ENCODE measurements around the gene VWF.

Gene VWF

DNA sequence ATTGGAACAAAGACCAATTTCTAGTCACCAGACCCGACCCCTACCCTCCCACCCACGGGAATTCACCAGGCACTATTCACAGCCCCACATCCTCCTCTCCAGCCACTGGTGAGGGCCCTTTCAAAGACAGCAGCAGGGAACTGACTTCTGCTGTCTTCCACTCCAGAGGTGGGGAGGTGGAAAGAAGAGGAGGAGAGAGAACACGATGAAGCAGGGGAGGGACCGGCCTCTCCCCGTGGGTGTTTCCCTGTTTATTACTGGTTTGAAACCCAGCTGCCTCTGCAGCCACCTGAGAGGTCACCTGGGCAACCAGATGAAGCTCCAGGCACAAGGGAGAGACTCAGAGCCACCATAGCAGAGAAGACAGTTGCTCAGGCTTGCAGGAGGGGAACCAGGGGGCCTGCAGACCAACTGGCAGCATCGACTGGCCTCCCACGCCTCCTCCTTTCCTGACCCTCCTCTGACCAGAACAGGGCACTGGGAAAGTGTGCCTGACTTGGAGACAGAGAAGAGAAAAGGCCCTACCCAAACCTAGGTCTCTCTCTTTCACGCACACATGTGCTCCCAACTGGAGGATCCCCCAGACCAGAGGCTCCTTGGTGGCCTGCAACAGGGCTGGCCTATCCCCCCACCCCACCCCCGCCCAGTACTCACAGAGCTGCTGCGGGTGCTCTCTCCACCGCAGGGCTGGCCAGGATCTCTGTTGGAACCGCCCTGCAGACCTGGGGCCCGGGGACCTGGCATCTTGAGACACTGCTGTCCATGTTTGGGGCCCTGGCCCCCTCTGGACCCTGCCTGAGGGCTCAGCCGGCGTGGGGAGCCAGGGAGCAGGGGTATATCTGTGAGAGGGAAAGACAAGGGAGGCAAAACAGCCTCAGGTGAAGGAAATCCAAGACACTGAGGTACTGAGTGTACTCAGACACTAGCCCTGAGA is 202.2 kb downstream of the VWF start:
- Histone ChIP-seq H3K4me3 (no peak overlapping the region), H3K27ac (no peak overlapping the region)
- DNase-seq (ENCODE audit: low spot score): peak; percentile 40
- TF ChIP-seq, protein P1, sequence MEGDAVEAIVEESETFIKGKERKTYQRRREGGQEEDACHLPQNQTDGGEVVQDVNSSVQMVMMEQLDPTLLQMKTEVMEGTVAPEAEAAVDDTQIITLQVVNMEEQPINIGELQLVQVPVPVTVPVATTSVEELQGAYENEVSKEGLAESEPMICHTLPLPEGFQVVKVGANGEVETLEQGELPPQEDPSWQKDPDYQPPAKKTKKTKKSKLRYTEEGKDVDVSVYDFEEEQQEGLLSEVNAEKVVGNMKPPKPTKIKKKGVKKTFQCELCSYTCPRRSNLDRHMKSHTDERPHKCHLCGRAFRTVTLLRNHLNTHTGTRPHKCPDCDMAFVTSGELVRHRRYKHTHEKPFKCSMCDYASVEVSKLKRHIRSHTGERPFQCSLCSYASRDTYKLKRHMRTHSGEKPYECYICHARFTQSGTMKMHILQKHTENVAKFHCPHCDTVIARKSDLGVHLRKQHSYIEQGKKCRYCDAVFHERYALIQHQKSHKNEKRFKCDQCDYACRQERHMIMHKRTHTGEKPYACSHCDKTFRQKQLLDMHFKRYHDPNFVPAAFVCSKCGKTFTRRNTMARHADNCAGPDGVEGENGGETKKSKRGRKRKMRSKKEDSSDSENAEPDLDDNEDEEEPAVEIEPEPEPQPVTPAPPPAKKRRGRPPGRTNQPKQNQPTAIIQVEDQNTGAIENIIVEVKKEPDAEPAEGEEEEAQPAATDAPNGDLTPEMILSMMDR (IDR thresholded peaks at IDR 0.05): no peak

DNA sequence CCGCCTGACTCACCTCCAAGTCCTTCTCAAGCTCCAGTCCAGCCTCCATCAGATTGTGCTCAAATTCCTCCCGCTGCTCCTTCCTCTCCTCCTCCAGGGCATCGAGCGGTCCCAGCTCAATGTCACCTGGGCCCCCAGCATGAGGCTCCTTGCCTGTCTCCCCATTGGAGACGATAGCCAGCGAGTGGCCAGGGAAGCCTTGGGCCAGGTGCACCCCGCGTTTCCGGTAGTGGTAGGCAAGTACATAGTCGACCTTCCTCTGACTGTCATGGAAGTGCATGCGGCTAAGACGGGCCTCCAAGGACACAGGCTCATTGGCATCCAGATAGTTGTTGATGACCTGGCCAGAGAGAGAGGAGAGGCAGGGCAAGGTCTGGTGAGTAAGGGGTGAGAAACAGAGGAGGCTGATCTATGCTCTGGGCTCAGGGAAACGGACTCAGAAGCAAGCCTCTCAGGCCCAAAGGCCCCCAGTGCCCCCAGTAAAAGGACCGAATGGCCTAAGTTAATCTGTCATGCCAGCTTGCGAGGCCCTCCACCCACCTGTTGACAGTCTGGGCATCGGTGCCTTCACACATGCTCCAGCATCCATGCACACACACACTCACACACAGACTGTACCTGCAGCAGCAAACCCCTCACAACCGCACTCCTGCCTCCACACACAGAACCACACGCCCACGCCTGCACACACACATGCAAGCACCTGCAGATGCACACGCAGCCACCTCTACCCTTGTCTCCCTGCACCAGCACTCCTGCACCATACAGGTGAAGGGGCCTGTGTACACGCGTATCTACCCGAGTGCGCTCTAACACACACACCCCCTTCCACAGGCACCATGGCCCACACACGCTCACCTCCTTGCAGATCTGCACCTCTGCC is 203.2 kb downstream of the VWF start:
- TF ChIP-seq, protein P1 (IDR thresholded peaks at IDR 0.05): no peak

DNA sequence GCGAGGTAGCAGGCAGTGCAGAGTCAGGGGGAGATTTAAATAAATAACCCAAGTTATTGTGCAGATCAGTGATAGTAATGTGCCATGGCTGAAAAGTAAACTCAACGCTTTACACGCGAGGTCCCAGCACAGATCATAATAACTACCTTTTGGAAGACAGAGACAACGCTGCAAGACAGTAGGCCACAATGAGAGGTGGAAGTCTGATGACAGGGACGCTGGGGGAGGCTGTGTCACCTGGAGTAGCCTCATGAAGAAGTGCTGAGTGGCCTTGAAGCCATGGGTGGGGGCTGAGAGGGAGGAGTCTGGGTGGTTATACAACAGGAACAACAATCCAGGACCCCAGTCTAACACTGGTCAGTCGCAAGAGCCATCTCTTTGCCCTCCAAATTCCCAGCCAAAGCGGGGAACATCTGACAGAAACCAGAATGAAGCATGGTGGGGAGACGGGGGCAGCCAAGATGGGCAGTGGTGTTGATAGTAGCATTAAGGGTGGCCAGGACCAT is 207.6 kb downstream of the VWF start:
- no peak for DNase-seq (ENCODE audit: low spot score)
- H3K27ac ChIP-seq: no peak overlapping the region
- no peak overlapping the region for H3K4me3 ChIP-seq
- TF ChIP-seq, protein P1 (IDR thresholded peaks at IDR 0.05): no peak

More for the DNA sequence above, 203.2 kb downstream of the VWF start:
- peak; percentile 33 for DNase-seq (ENCODE audit: low spot score)
- H3K27ac ChIP-seq: no peak overlapping the region
- no peak overlapping the region for H3K4me3 ChIP-seq

DNA sequence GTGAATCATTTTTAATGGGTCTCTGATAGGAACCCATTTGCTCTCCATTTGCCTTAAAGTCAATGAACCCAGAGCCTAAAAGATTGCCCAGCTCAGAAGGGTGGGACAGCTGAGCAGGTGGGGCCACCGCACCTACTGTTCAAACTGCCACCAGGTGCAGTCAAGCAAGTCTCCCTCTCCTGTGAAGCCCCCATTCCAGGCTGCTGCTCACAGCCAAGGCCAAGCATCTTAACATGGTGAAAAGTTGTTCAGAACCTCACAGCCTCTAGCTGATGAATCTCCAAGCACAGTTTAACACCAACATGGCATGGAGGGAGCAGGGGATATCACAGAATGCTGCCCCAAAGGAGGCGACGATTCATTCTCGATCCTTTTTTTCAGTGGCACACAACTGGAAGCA is 209.0 kb downstream of the VWF start:
- TF ChIP-seq, protein P1 (IDR thresholded peaks at IDR 0.05): no peak
- DNase-seq (ENCODE audit: low spot score): no peak

DNA sequence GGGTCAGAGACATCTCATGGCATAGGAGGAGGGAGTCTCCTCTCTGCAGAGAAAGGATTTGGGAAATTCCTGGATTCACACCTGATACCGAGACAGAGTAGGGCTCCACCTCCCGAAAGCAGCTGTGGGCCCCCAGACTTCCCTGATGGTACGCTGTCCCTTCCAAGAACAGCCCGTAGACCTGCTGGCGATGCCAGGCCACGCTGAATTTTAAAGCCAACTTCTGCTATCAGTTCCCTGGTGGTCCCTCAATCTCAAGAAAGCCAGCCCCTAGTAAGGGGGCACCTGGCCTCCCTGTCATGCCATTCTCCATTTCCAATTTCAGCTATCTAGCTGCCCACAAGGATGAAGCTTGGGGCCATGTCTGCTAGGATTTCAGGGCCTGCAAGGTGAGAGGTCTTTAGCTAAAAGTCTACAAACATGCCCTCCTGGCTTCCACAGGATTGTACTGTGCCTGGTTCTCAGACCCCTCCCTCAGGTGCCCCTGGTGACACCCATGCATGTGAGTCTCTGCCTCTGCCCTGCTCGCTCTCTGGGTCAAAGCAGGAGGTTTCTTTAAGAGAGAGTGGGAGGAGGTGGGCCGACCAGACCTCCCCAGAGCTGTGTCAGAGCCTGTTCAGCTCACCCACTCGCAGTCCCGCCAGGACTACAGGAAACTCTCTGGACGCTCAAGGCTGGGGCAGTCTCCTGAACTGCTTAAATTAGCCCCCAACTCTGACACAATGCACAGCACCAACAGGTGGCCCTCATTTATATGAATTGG is 209.9 kb downstream of the VWF start:
- no peak overlapping the region for H3K27ac ChIP-seq
- DNase-seq (ENCODE audit: low spot score): no peak
- no peak overlapping the region for H3K4me3 ChIP-seq
- TF ChIP-seq, protein P1 (IDR thresholded peaks at IDR 0.05): no peak

More for the DNA sequence above, 209.0 kb downstream of the VWF start:
- Histone ChIP-seq H3K4me3 (no peak overlapping the region), H3K27ac (no peak overlapping the region)

DNA sequence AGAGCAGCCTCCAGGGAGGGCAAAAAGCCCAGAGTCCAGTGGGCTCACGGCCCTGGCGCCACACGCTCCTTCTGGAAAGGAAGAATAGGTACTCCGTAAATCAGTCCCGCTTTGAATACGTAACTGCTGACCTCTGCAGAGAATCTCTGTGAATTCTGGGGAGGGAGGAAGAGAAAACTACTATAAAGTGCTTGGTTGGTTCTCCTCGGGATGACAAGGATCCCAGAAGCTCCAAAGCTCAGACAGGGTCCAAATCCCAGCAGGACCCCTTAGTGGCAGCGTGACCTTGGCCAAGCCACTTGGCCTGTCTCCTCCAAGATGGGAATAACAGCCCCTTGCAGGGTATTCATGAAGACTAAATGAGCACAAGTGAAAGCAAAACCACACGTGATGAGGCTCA is 211.1 kb downstream of the VWF start:
- H3K27ac ChIP-seq: no peak overlapping the region
- no peak overlapping the region for H3K4me3 ChIP-seq
- DNase-seq (ENCODE audit: low spot score): no peak
- TF ChIP-seq, protein P1 (IDR thresholded peaks at IDR 0.05): no peak
